Retina (tissue), 1 donor: ENCODE results near the gene SH2D4B.

Source experiments
- DNase-seq: peaks from one replicate; pipeline ENCODE4 v3.0.0-alpha.2; 2016

The SH2D4B gene

GRCh38 chr10:80537736-80538480 lies at the start of gene SH2D4B:
TSS of gene SH2D4B (plus strand) at chr10:80537902. CDS start at chr10:80538332, 430 bp downstream.
- DNase-seq = peak; percentile 29

- no peak for DNase-seq
These were observed 49.1 kb upstream of the SH2D4B start for GRCh38 chr10:80488539-80489066.

- DNase-seq = no peak
These were observed 48.2 kb upstream of the SH2D4B start for GRCh38 chr10:80489371-80490112.

GRCh38 chr10:80491251-80492102 lies 46.2 kb upstream of the SH2D4B start:
- no peak for DNase-seq

GRCh38 chr10:80492848-80493521 lies 44.7 kb upstream of the SH2D4B start:
- no peak for DNase-seq

- DNase-seq = peak; percentile 44
These were observed 44.1 kb upstream of the SH2D4B start for GRCh38 chr10:80493522-80494051.

GRCh38 chr10:80496555-80497172 lies 41.0 kb upstream of the SH2D4B start:
- DNase-seq = no peak

- DNase-seq = no peak
These were observed 40.3 kb upstream of the SH2D4B start for GRCh38 chr10:80497187-80498077.

GRCh38 chr10:80498078-80498832 lies 39.4 kb upstream of the SH2D4B start:
- no peak for DNase-seq

GRCh38 chr10:80498833-80499741 lies 38.6 kb upstream of the SH2D4B start:
- DNase-seq = peak; percentile 79

GRCh38 chr10:80500572-80501380 lies 36.9 kb upstream of the SH2D4B start:
- DNase-seq = no peak

- DNase-seq = no peak
These were observed 36.3 kb upstream of the SH2D4B start for GRCh38 chr10:80501381-80501912.

GRCh38 chr10:80501913-80502521 lies 35.7 kb upstream of the SH2D4B start:
- no peak for DNase-seq

- no peak for DNase-seq
These were observed 34.8 kb upstream of the SH2D4B start for GRCh38 chr10:80502621-80503583.

GRCh38 chr10:80503584-80504157 lies 34.0 kb upstream of the SH2D4B start:
- DNase-seq = no peak
